ENCODE data around the gene TRAPPC13. TPM values are rescaled to one million over a fixed set of nuclear protein-coding genes. Genes with fewer than 3 reads are reported as not detected.

Gene TRAPPC13
- total RNA-seq, 2 experiments from 2014 or later = 21.9 to 22.2 TPM

GRCh38 chr5:65682148-65682547, 57.3 kb downstream of the TRAPPC13 start:
- no peak overlapping the region for H3K4me3 Mint-ChIP-seq
- H3K36me3 Mint-ChIP-seq (ENCODE audit: low read depth) = peaks cover 43% of the 10 kb centered on the region
- POLR2A ChIA-PET = no interaction called here
- no peak for ATAC-seq
- no peak overlapping the region for H3K27ac Mint-ChIP-seq
- CTCF ChIA-PET = no interaction called here
- no peaks in the 10 kb centered on the region for H3K9me3 Mint-ChIP-seq (ENCODE audit: insufficient read depth)
- H3K27me3 Mint-ChIP-seq (ENCODE audit: low read depth) = no peaks in the 10 kb centered on the region
- no peaks in the 10 kb centered on the region for H3K4me1 Mint-ChIP-seq (ENCODE audit: low read depth)
- DNase-seq = no peak

- Mint-ChIP-seq H3K4me1 (ENCODE audit: low read depth) (no peaks in the 10 kb centered on the region), H3K27me3 (ENCODE audit: low read depth) (no peaks in the 10 kb centered on the region), H3K27ac (no peak overlapping the region), H3K9me3 (ENCODE audit: insufficient read depth) (no peaks in the 10 kb centered on the region), H3K36me3 (ENCODE audit: low read depth) (peaks cover 12% of the 10 kb centered on the region), H3K4me3 (no peak overlapping the region)
- no peak for ATAC-seq
- DNase-seq = no peak
- ChIA-PET POLR2A (interaction anchor here (0.6 kb wide), 1 partner anchor 198 kb away, joined by 3 read pairs; no protein-coding TSS in a partner anchor), CTCF (no interaction called here)
Observed at GRCh38 chr5:65693121-65693520, 68.3 kb downstream of the TRAPPC13 start.

- peaks cover 29% of the 10 kb centered on the region for H3K36me3 Mint-ChIP-seq (ENCODE audit: low read depth)
- no peak overlapping the region for H3K27ac Mint-ChIP-seq
- no peaks in the 10 kb centered on the region for H3K9me3 Mint-ChIP-seq (ENCODE audit: insufficient read depth)
- H3K4me3 Mint-ChIP-seq = no peak overlapping the region
- CTCF ChIA-PET = no interaction called here
- ATAC-seq (no peak), DNase-seq (no peak)
- POLR2A ChIA-PET = no interaction called here
- H3K27me3 Mint-ChIP-seq (ENCODE audit: low read depth) = no peaks in the 10 kb centered on the region
- no peaks in the 10 kb centered on the region for H3K4me1 Mint-ChIP-seq (ENCODE audit: low read depth)
Observed at GRCh38 chr5:65695162-65695755, 70.4 kb downstream of the TRAPPC13 start.

GRCh38 chr5:65695896-65696295, 71.1 kb downstream of the TRAPPC13 start:
- no peaks in the 10 kb centered on the region for H3K27me3 Mint-ChIP-seq (ENCODE audit: low read depth)
- no peak for ATAC-seq
- DNase-seq = no peak
- peaks cover 26% of the 10 kb centered on the region for H3K36me3 Mint-ChIP-seq (ENCODE audit: low read depth)
- H3K9me3 Mint-ChIP-seq (ENCODE audit: insufficient read depth) = no peaks in the 10 kb centered on the region
- ChIA-PET CTCF (no interaction called here), POLR2A (no interaction called here)
- H3K4me1 Mint-ChIP-seq (ENCODE audit: low read depth) = no peaks in the 10 kb centered on the region
- no peak overlapping the region for H3K27ac Mint-ChIP-seq
- H3K4me3 Mint-ChIP-seq = no peak overlapping the region

GRCh38 chr5:65696892-65697291, 72.1 kb downstream of the TRAPPC13 start:
- no peak overlapping the region for H3K27ac Mint-ChIP-seq
- no peak overlapping the region for H3K4me3 Mint-ChIP-seq
- no peak for DNase-seq
- no peaks in the 10 kb centered on the region for H3K4me1 Mint-ChIP-seq (ENCODE audit: low read depth)
- no peaks in the 10 kb centered on the region for H3K27me3 Mint-ChIP-seq (ENCODE audit: low read depth)
- ATAC-seq = no peak
- CTCF ChIA-PET = no interaction called here
- peaks cover 26% of the 10 kb centered on the region for H3K36me3 Mint-ChIP-seq (ENCODE audit: low read depth)
- no peaks in the 10 kb centered on the region for H3K9me3 Mint-ChIP-seq (ENCODE audit: insufficient read depth)
- POLR2A ChIA-PET = no interaction called here

GRCh38 chr5:65699338-65699737, 74.5 kb downstream of the TRAPPC13 start:
- no peaks in the 10 kb centered on the region for H3K4me1 Mint-ChIP-seq (ENCODE audit: low read depth)
- H3K27ac Mint-ChIP-seq = no peak overlapping the region
- H3K9me3 Mint-ChIP-seq (ENCODE audit: insufficient read depth) = no peaks in the 10 kb centered on the region
- ATAC-seq (no peak), DNase-seq (no peak)
- H3K27me3 Mint-ChIP-seq (ENCODE audit: low read depth) = no peaks in the 10 kb centered on the region
- CTCF ChIA-PET = interaction anchor here (0.9 to 1.1 kb wide), 2 partner anchors 9 to 23 kb away, joined by 3 read pairs; no protein-coding TSS in a partner anchor
- H3K4me3 Mint-ChIP-seq = no peak overlapping the region
- POLR2A ChIA-PET = no interaction called here
- peaks cover 36% of the 10 kb centered on the region for H3K36me3 Mint-ChIP-seq (ENCODE audit: low read depth)

- ChIA-PET POLR2A (no interaction called here), CTCF (no interaction called here)
- DNase-seq (no peak), ATAC-seq (no peak)
- Mint-ChIP-seq H3K4me1 (ENCODE audit: low read depth) (no peaks in the 10 kb centered on the region), H3K36me3 (ENCODE audit: low read depth) (peaks cover 38% of the 10 kb centered on the region), H3K27me3 (ENCODE audit: low read depth) (no peaks in the 10 kb centered on the region), H3K4me3 (no peak overlapping the region), H3K9me3 (ENCODE audit: insufficient read depth) (no peaks in the 10 kb centered on the region), H3K27ac (no peak overlapping the region)
Observed at GRCh38 chr5:65702036-65702435, 77.2 kb downstream of the TRAPPC13 start.

GRCh38 chr5:65704621-65705239, 79.9 kb downstream of the TRAPPC13 start:
- Mint-ChIP-seq H3K36me3 (ENCODE audit: low read depth) (peaks cover 23% of the 10 kb centered on the region), H3K4me1 (ENCODE audit: low read depth) (no peaks in the 10 kb centered on the region), H3K9me3 (ENCODE audit: insufficient read depth) (no peaks in the 10 kb centered on the region), H3K4me3 (no peak overlapping the region), H3K27me3 (ENCODE audit: low read depth) (no peaks in the 10 kb centered on the region), H3K27ac (no peak overlapping the region)
- CTCF ChIA-PET = no interaction called here
- POLR2A ChIA-PET = interaction anchor here (0.6 kb wide), 1 partner anchor 688 kb away, joined by 3 read pairs; no protein-coding TSS in a partner anchor
- DNase-seq = no peak
- ATAC-seq = no peak

GRCh38 chr5:65707663-65708062, 82.8 kb downstream of the TRAPPC13 start:
- ATAC-seq (no peak), DNase-seq (no peak)
- H3K36me3 Mint-ChIP-seq (ENCODE audit: low read depth) = peaks cover 28% of the 10 kb centered on the region
- no peak overlapping the region for H3K27ac Mint-ChIP-seq
- POLR2A ChIA-PET = no interaction called here
- no peaks in the 10 kb centered on the region for H3K9me3 Mint-ChIP-seq (ENCODE audit: insufficient read depth)
- no peak overlapping the region for H3K4me3 Mint-ChIP-seq
- no peaks in the 10 kb centered on the region for H3K27me3 Mint-ChIP-seq (ENCODE audit: low read depth)
- H3K4me1 Mint-ChIP-seq (ENCODE audit: low read depth) = peaks cover 3% of the 10 kb centered on the region
- CTCF ChIA-PET = interaction anchor here (1.5 kb wide), 1 partner anchor 8 kb away, joined by 3 read pairs; no protein-coding TSS in a partner anchor

GRCh38 chr5:65708145-65708544, 83.3 kb downstream of the TRAPPC13 start:
- no peak overlapping the region for H3K4me3 Mint-ChIP-seq
- no peak for DNase-seq
- H3K4me1 Mint-ChIP-seq (ENCODE audit: low read depth) = peaks cover 3% of the 10 kb centered on the region
- no peak overlapping the region for H3K27ac Mint-ChIP-seq
- ATAC-seq = no peak
- ChIA-PET CTCF (interaction anchor here (1.5 kb wide), 1 partner anchor 9 kb away, joined by 3 read pairs; no protein-coding TSS in a partner anchor), POLR2A (no interaction called here)
- peaks cover 24% of the 10 kb centered on the region for H3K36me3 Mint-ChIP-seq (ENCODE audit: low read depth)
- H3K9me3 Mint-ChIP-seq (ENCODE audit: insufficient read depth) = no peaks in the 10 kb centered on the region
- H3K27me3 Mint-ChIP-seq (ENCODE audit: low read depth) = no peaks in the 10 kb centered on the region
